Pancreas (tissue), 10 donors: ENCODE data around the gene SPAG16. TPM values are rescaled to one million over a fixed set of nuclear protein-coding genes. Genes with fewer than 3 reads are reported as not detected.

Experiments
- ATAC-seq, 4 donors: fragments of 200-7000 bp; cut with Tn5 transposase; one replicate each; pipeline versions ENCODE4 v1.8.0 to v1.9.1; 2020; ENCODE audit warnings: mild to moderate bottlenecking in 4 of 4, moderate library complexity in 4 of 4
- DNase-seq, 6 donors: peaks; one replicate each; pipeline ENCODE4 v3.0.0-alpha.2; 2020
- FAIRE-seq: peaks from 2 replicates; lab custom pipeline; 2012; peaks lifted over from hg19 to GRCh38; lab: Jason Lieb, UNC
- H3K27ac ChIP-seq, 4 donors: fragments of 200-600 bp; sonication (generic); 1 replicate in 3 of 4; 2 replicates in 1 of 4; pipeline versions ENCODE4 v1.5.0 to v1.8.0; 2020
- H3K27me3 ChIP-seq, 4 donors: fragments of 200-600 bp; one replicate each; pipeline ENCODE4 v1.8.0; 2021
- H3K36me3 ChIP-seq, 3 donors: fragments of 200-600 bp; sonication (generic) in 1 of 3; one replicate each; pipeline versions ENCODE4 v1.5.0 to v1.8.0; 2020 to 2021
- H3K4me1 ChIP-seq, 3 donors: fragments of 200-600 bp; one replicate each; pipeline ENCODE4 v1.8.0; 2021
- H3K4me3 ChIP-seq, 4 donors: fragments of 200-600 bp; sonication (generic) in 2 of 4; one replicate each; pipeline versions ENCODE4 v1.5.0 to v1.8.0; 2020 to 2021
- H3K9me3 ChIP-seq, 4 donors: fragments of 200-600 bp; one replicate each; pipeline ENCODE4 v1.8.0; 2021
- WGBS, 2 donors: extraction: QIAGEN DNeasy Blood & Tissue Kit; methylation state at CpG; one replicate each; pipeline ENCODE4 v1.1.7; 2013; 5-methylcytosine and 5-hydroxymethylcytosine counted together
- intact Hi-C, 3 donors: fragments of 100-400 bp; cut with DNase I; formaldehyde crosslinking; loops; one replicate each; pipeline versions ENCODE4 v1.11.1 to v1.14.2; 2022
- polyA plus RNA-seq, 2 donors: library from polyadenylated mRNA; stranded (reverse); fragments of 200-250 nt; gene quantifications; one replicate each; pipeline ENCODE4 v1.2.3, GENCODE V29; 2013
- total RNA-seq, 6 donors: library from RNA; stranded (reverse); fragmentation: NEBNext Ultra II Directional in 4 of 6; extraction: Animal tissue kit (Norgen Biotek cat#: 25700) in 4 of 6; gene quantifications; one replicate each; pipeline versions ENCODE4 v1.2.1 to v1.2.4, GENCODE V29; 2021 to 2023
- TF ChIP-seq, protein P1 (sequence below), 4 donors: fragments of 200-600 bp; sonication (generic) in 3 of 4; IDR thresholded peaks; one replicate each; pipeline versions ENCODE4 v1.5.0 to v1.8.0; 2021; ENCODE audit warnings: antibody characterized with exemption in 4 of 4
- donor health status: healthy with polysubstance abuse.
- donor health status: DM: no; HTN: no; CAD: no; lungs with moderate emphysema.
- donor health status: DM: no; HTN: no; CAD: no.
- donor health status: control.
- donor health status: control.
- donor health status: Bipolar disorder and iron deficiency.
- donor health status: DM: yes; HTN: yes; CAD: no.
- donor health status: DM: no; HTN: no; CAD: no.
- donor health status: DM: no; HTN: no; CAD: no.
- donor health status: DM: yes; HTN: yes; CAD: no.

The SPAG16 gene
- total and polyA plus RNA-seq, 8 donors: 9.7 to 25.7 (median 11.7) TPM

DNA sequence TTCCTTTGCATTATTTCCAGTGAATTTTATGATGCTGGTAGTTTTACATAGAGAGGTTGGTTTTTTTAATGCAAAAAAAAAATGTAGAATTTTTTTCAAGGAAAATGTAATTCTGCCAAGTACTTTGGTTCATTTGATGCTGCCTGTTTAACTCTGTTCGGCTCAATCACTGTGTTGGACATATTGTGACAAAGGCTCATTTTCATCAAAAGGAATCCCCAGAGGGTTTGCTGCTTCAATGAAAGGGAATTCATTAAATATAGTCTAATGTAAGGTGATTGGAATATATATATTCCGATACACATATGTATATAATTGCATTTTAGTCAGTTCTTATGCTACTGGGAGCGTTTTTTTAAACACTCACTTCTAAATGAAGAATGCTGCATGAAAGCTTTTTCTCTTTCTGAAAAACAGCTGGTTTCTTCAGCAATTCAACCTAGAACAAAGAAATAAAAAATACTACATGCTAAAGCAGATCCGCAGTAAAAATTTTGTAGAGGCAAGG is 812.0 kb downstream of the SPAG16 start:
- WGBS, 2 donors: 83 to 89% methylated on average over 4 of the region's 4 CpGs
- Histone ChIP-seq H3K4me3 (no peak overlapping the region), H3K4me1 (no peaks in the 10 kb centered on the region), H3K36me3 (no peaks in the 10 kb centered on the region), H3K27ac (no peak overlapping the region), H3K27me3 (no peaks in the 10 kb centered on the region), H3K9me3 (no peaks in the 10 kb centered on the region)
- ATAC-seq: no peak
- FAIRE-seq: no peak
- TF ChIP-seq, protein P1, sequence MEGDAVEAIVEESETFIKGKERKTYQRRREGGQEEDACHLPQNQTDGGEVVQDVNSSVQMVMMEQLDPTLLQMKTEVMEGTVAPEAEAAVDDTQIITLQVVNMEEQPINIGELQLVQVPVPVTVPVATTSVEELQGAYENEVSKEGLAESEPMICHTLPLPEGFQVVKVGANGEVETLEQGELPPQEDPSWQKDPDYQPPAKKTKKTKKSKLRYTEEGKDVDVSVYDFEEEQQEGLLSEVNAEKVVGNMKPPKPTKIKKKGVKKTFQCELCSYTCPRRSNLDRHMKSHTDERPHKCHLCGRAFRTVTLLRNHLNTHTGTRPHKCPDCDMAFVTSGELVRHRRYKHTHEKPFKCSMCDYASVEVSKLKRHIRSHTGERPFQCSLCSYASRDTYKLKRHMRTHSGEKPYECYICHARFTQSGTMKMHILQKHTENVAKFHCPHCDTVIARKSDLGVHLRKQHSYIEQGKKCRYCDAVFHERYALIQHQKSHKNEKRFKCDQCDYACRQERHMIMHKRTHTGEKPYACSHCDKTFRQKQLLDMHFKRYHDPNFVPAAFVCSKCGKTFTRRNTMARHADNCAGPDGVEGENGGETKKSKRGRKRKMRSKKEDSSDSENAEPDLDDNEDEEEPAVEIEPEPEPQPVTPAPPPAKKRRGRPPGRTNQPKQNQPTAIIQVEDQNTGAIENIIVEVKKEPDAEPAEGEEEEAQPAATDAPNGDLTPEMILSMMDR (IDR thresholded peaks at IDR 0.05): no peak
- intact Hi-C loops: no loop called here
- no peak for DNase-seq

DNA sequence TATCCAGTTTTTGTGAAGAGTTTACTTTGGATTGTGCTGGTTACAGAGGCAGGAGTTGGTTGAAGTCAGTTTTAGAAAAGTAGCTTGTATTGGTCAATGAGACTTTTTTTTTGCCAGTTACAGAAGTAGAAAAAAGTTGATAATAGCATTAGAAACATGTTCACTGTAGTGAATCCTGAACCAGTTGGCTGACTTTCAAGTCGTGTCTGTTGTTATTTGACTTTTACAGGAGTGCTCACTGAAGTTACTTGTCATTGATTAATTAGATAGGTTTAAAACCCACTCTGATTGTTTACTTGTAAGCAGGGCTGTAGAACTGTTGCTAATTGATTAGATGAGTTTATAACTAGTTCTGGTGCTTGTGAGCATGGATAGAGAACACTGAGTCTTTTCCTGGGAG is 814.5 kb downstream of the SPAG16 start:
- WGBS, 2 donors: 21 to 27% methylated on average over 1 of the region's 1 CpG
- no peaks in the 10 kb centered on the region for H3K9me3 ChIP-seq
- H3K4me3 ChIP-seq: no peak overlapping the region
- no peaks in the 10 kb centered on the region for H3K27me3 ChIP-seq
- no peaks in the 10 kb centered on the region for H3K4me1 ChIP-seq
- TF ChIP-seq, protein P1 (IDR thresholded peaks at IDR 0.05): no peak
- FAIRE-seq (no peak), DNase-seq (no peak), ATAC-seq (no peak)
- no peak overlapping the region for H3K27ac ChIP-seq
- intact Hi-C loops: no loop called here
- no peaks in the 10 kb centered on the region for H3K36me3 ChIP-seq

DNA sequence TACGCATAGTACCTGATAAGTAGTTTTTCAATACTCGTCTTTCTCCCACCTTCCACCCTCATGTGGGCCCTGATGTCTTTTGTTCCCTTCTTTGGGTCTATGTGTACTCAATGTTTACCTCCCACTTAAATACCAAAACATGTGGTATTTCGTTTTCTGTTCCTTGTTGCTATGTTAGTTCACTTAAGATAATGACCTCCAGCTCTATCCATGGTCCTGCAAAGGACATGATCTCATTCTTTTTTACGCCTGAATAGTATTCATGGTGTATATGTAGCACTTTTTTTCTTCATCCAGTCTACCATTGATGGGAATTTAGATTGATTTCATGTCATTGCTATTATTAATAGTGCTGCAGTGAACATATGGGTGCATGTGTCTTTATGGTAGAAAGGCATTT is 816.2 kb downstream of the SPAG16 start:
- Histone ChIP-seq H3K4me3 (no peak overlapping the region), H3K4me1 (no peaks in the 10 kb centered on the region), H3K27me3 (no peaks in the 10 kb centered on the region), H3K9me3 (no peaks in the 10 kb centered on the region), H3K36me3 (no peaks in the 10 kb centered on the region), H3K27ac (no peak overlapping the region)
- 81 to 85% methylated on average over 4 of the region's 4 CpGs for WGBS, 2 donors
- FAIRE-seq: no peak
- no peak for DNase-seq
- no peak for ATAC-seq
- intact Hi-C loops: no loop called here
- TF ChIP-seq, protein P1 (IDR thresholded peaks at IDR 0.05): no peak

DNA sequence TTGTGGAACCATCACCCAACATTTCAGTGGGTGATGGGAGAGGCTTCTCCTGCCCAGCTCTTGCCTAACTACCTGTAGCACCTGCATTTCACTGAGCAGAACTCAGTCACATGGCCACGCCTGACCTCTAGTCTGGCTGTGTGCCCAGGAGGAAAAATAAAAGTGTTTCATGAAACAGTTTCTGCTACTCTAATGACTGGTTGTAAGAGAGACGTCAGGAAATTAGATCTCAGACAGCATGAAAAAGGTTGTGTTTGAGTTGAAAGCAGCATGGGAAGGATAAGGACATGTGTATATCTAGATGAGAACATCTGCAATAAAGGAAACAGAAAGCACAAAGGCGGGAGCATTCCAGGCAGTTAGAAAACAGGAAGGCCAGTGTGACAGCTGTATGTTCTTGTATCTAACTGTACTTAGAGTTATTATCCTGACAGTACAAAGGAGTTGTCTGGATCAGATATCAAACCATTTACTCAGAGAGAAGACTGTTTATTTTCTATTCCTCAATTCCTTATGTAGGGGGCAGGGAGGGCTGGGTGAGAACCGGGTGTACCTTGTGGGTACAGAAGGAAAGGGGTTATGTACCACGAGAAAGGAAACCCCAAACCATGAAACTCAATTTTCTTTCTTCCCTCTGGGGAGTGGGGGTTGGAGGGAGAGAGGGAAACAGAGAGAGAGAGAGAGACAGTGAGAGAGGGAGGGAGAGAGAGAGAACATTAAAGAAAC is 819.2 kb downstream of the SPAG16 start:
- Histone ChIP-seq H3K27me3 (no peaks in the 10 kb centered on the region), H3K27ac (peak overlapping the region in 2 of 4 donors; percentile 38 to 45), H3K9me3 (no peaks in the 10 kb centered on the region), H3K4me1 (no peaks in the 10 kb centered on the region), H3K4me3 (no peak overlapping the region), H3K36me3 (no peaks in the 10 kb centered on the region)
- intact Hi-C loops: no loop called here
- FAIRE-seq (no peak), DNase-seq (peak in 4 of 6 donors; percentile 12 to 48 (median 29)), ATAC-seq (peak; percentile 77 to 97 (median 91))
- 21 to 29% methylated on average over 5 of the region's 5 CpGs for WGBS, 2 donors
- TF ChIP-seq, protein P1 (IDR thresholded peaks at IDR 0.05): no peak

DNA sequence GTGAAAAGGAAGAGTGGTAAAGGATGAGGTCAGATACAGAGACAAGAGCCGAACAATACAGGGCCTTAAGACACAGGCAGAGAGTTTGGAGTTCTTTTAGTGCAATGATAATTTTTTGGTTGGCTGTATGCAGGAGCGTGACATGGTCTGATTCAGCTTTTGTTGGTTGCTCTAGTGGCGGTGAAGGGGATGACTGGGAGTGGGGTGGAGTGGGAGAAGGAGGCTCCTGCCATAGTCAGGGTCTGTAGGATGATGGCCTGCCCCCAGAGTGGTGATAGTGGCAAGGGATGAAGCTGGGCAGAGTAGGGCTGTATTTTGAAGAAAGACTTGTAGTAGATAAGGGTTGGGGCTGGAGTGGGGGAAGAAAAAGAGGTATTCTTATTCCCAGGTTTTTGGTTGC is 820.0 kb downstream of the SPAG16 start:
- no peaks in the 10 kb centered on the region for H3K4me1 ChIP-seq
- H3K4me3 ChIP-seq: no peak overlapping the region
- H3K27me3 ChIP-seq: no peaks in the 10 kb centered on the region
- TF ChIP-seq, protein P1 (IDR thresholded peaks at IDR 0.05): no peak
- no peak for FAIRE-seq
- peak in 1 of 4 donors; percentile 21 for ATAC-seq
- H3K27ac ChIP-seq: peak overlapping the region in 1 of 4 donors; percentile 38
- H3K9me3 ChIP-seq: no peaks in the 10 kb centered on the region
- no peak for DNase-seq
- H3K36me3 ChIP-seq: no peaks in the 10 kb centered on the region
- intact Hi-C loops: no loop called here
- 91 to 96% methylated on average over 3 of the region's 3 CpGs for WGBS, 2 donors
